Stimulated activated CD4-positive, alpha-beta T cell treated with anti-CD3 and anti-CD28 coated beads, Interleukin-1b, Interleukin-23, amount 100 ng/mL, for 48 hours (primary cell): Measurements from ENCODE around the gene MGAT4C.

Experiments used
- DNase-seq: peaks from one replicate; pipeline ENCODE4 v3.0.0-alpha.2; 2020

Gene MGAT4C

GRCh38 chr12:85963326-85963725 is 292.9 kb downstream of the MGAT4C start:
- DNase-seq, result no peak

- DNase-seq, result no peak
Measured at GRCh38 chr12:85956081-85956480, 300.1 kb downstream of the MGAT4C start.

GRCh38 chr12:85955127-85955526 is 301.1 kb downstream of the MGAT4C start:
- no peak for DNase-seq

- no peak for DNase-seq
Measured at GRCh38 chr12:85951823-85952222, 304.4 kb downstream of the MGAT4C start.

- DNase-seq, result no peak
Measured at GRCh38 chr12:85949253-85949652, 306.9 kb downstream of the MGAT4C start.

- no peak for DNase-seq
Measured at GRCh38 chr12:85948340-85948739, 307.9 kb downstream of the MGAT4C start.

- no peak for DNase-seq
Measured at GRCh38 chr12:85947286-85947685, 308.9 kb downstream of the MGAT4C start.

- no peak for DNase-seq
Measured at GRCh38 chr12:85946375-85946774, 309.8 kb downstream of the MGAT4C start.

- no peak for DNase-seq
Measured at GRCh38 chr12:85927166-85927565, 329.0 kb downstream of the MGAT4C start.

GRCh38 chr12:85923767-85924331 is 332.3 kb downstream of the MGAT4C start:
- no peak for DNase-seq

- no peak for DNase-seq
Measured at GRCh38 chr12:85920324-85920947, 335.8 kb downstream of the MGAT4C start.
